GM21576 (cell line): ENCODE measurements around the gene RASA4.
"Not testable (repeated sequence)": the region's sequence is repeated elsewhere in the genome, so short reads cannot be mapped to it uniquely, and the experiment has no call there.

Experiments used
- ATAC-seq: cut with Tn5 transposase; IDR thresholded peaks from one replicate; pipeline ENCODE4 v1.9.1; 2021; ENCODE audit warnings: mild to moderate bottlenecking, moderate library complexity; ENCODE audit not compliant: unreplicated experiment

The RASA4 gene

GRCh38 chr7:102616507-102617125 is at the start of gene RASA4:
RASA4 (minus strand) TSS chr7:102616756; CDS start chr7:102616689, 67 bp downstream.
- ATAC-seq, result peak; percentile 48

- ATAC-seq, result not testable (repeated sequence)
Observed at GRCh38 chr7:102664765-102665164, 48.2 kb upstream of the RASA4 start.

- not testable (repeated sequence) for ATAC-seq
Observed at GRCh38 chr7:102649924-102650323, 33.4 kb upstream of the RASA4 start, which contains the start of gene SPDYE2B. SPDYE2B (plus strand) TSS chr7:102650319; CDS start chr7:102652349, 2,030 bp downstream.

- not testable (repeated sequence) for ATAC-seq
Observed at GRCh38 chr7:102647813-102648212, 31.3 kb upstream of the RASA4 start.

GRCh38 chr7:102643404-102643803 is 26.8 kb upstream of the RASA4 start:
- ATAC-seq, result not testable (repeated sequence)

GRCh38 chr7:102642691-102643090 is 26.1 kb upstream of the RASA4 start, which contains the start of gene UPK3BL1:
UPK3BL1 (minus strand) TSS chr7:102642791; CDS start chr7:102642741, 50 bp downstream.
- not testable (repeated sequence) for ATAC-seq

- not testable (repeated sequence) for ATAC-seq
Observed at GRCh38 chr7:102638848-102639247, 22.3 kb upstream of the RASA4 start.

GRCh38 chr7:102636956-102637355 is 20.4 kb upstream of the RASA4 start:
- ATAC-seq, result not testable (repeated sequence)

- ATAC-seq, result not testable (repeated sequence)
Observed at GRCh38 chr7:102635354-102635753, 18.8 kb upstream of the RASA4 start.

- ATAC-seq, result not testable (repeated sequence)
Observed at GRCh38 chr7:102634299-102634698, 17.7 kb upstream of the RASA4 start.

GRCh38 chr7:102630622-102631021 is 14.1 kb upstream of the RASA4 start:
- not testable (repeated sequence) for ATAC-seq

GRCh38 chr7:102627271-102627904 is 10.8 kb upstream of the RASA4 start:
- ATAC-seq, result not testable (repeated sequence)

- not testable (repeated sequence) for ATAC-seq
Observed at GRCh38 chr7:102618122-102618521, 1.6 kb upstream of the RASA4 start.

- ATAC-seq, result peak; percentile 23
Observed at GRCh38 chr7:102615930-102616329, 626 bp downstream of the RASA4 start.

GRCh38 chr7:102614873-102615272 is 1.7 kb downstream of the RASA4 start:
- ATAC-seq, result not testable (repeated sequence)

- peak; percentile 21 for ATAC-seq
Observed at GRCh38 chr7:102614346-102614697, 2.2 kb downstream of the RASA4 start.

GRCh38 chr7:102613575-102614345 is 2.8 kb downstream of the RASA4 start:
- ATAC-seq, result peak; percentile 65

GRCh38 chr7:102611675-102612325 is 4.8 kb downstream of the RASA4 start:
- not testable (repeated sequence) for ATAC-seq

GRCh38 chr7:102611013-102611674 is 5.4 kb downstream of the RASA4 start:
- peak; percentile 34 for ATAC-seq

- ATAC-seq, result not testable (repeated sequence)
Observed at GRCh38 chr7:102610441-102610840, 6.1 kb downstream of the RASA4 start.
